Activated T-cell treated with anti-CD3 and anti-CD28 coated beads, Interleukin-2, amount 50 U/mL, for 1 hour (primary cell): ENCODE data around the gene RABL2B.
"Not testable (repeated sequence)": the region's sequence is repeated elsewhere in the genome, so short reads cannot be mapped to it uniquely, and the experiment has no call there.

Experiments used
- DNase-seq: peaks from one replicate; pipeline ENCODE4 v3.0.0-alpha.2; 2020

RABL2B gene

GRCh38 chr22:50783033-50783879, at the start of gene RABL2B:
TSS of gene RABL2B (minus strand) at chr22:50783636. CDS start at chr22:50782294, 1,342 bp downstream.
- peak; percentile 97 for DNase-seq

- DNase-seq = not testable (repeated sequence)
Measured at GRCh38 chr22:50786936-50787335, 3.5 kb upstream of the RABL2B start.

- not testable (repeated sequence) for DNase-seq
Measured at GRCh38 chr22:50785289-50785688, 1.9 kb upstream of the RABL2B start.

GRCh38 chr22:50783880-50784276, 442 bp upstream of the RABL2B start:
- peak; percentile 30 for DNase-seq

- DNase-seq = not testable (repeated sequence)
Measured at GRCh38 chr22:50782253-50782652, 1.2 kb downstream of the RABL2B start.

- DNase-seq = not testable (repeated sequence)
Measured at GRCh38 chr22:50780244-50780643, 3.2 kb downstream of the RABL2B start.

- not testable (repeated sequence) for DNase-seq
Measured at GRCh38 chr22:50777631-50778030, 5.8 kb downstream of the RABL2B start.

GRCh38 chr22:50775132-50775531, 8.3 kb downstream of the RABL2B start:
- not testable (repeated sequence) for DNase-seq

GRCh38 chr22:50764288-50764687, 19.1 kb downstream of the RABL2B start:
- not testable (repeated sequence) for DNase-seq

- DNase-seq = not testable (repeated sequence)
Measured at GRCh38 chr22:50761829-50762228, 21.6 kb downstream of the RABL2B start.

GRCh38 chr22:50759597-50760341, 23.7 kb downstream of the RABL2B start:
- DNase-seq = not testable (repeated sequence)

- DNase-seq = peak; percentile 73
Measured at GRCh38 chr22:50756949-50757491, 26.4 kb downstream of the RABL2B start.

GRCh38 chr22:50756406-50756805, 27.0 kb downstream of the RABL2B start:
- DNase-seq = peak; percentile 31

- DNase-seq = not testable (repeated sequence)
Measured at GRCh38 chr22:50755251-50755650, 28.2 kb downstream of the RABL2B start.

- DNase-seq = not testable (repeated sequence)
Measured at GRCh38 chr22:50749302-50750074, 33.9 kb downstream of the RABL2B start.

- DNase-seq = not testable (repeated sequence)
Measured at GRCh38 chr22:50748630-50749029, 34.8 kb downstream of the RABL2B start.

- not testable (repeated sequence) for DNase-seq
Measured at GRCh38 chr22:50747521-50747920, 35.9 kb downstream of the RABL2B start.

- not testable (repeated sequence) for DNase-seq
Measured at GRCh38 chr22:50744424-50744823, 39.0 kb downstream of the RABL2B start.

- DNase-seq = not testable (repeated sequence)
Measured at GRCh38 chr22:50740714-50741113, 42.7 kb downstream of the RABL2B start.

GRCh38 chr22:50739894-50740293, 43.5 kb downstream of the RABL2B start:
- no peak for DNase-seq

- no peak for DNase-seq
Measured at GRCh38 chr22:50739279-50739691, 44.2 kb downstream of the RABL2B start.

GRCh38 chr22:50738649-50739227, 44.7 kb downstream of the RABL2B start:
- no peak for DNase-seq
